Measurements from ENCODE around the gene SUGP1.

SUGP1 gene

GRCh38 chr19:19232261-19232721 lies 88.0 kb downstream of the SUGP1 start:
- H2BK12ac ChIP-seq (ENCODE audit: low read length), result no peak overlapping the region
- H3K23ac ChIP-seq (ENCODE audit: low read length), result no peak overlapping the region
- no peak overlapping the region for H2AK5ac ChIP-seq (ENCODE audit: low read length)
- no peaks in the 10 kb centered on the region for H3K79me1 ChIP-seq (ENCODE audit: low read length)
- H4K12ac ChIP-seq (ENCODE audit: low read depth, low read length), result no peak overlapping the region
- H3K4me1 ChIP-seq (ENCODE audit: control insufficient read depth in 1 of 2, insufficient read depth in 2 of 2, low read length in 2 of 2), result no peaks in the 10 kb centered on the region
- no peak overlapping the region for H3K4me3 ChIP-seq (ENCODE audit: low read depth, low read length)
- no peak overlapping the region for H3K4ac ChIP-seq (ENCODE audit: low read depth, low read length)
- no peak overlapping the region for H2BK120ac ChIP-seq (ENCODE audit: insufficient read depth, low read length, poor library complexity)
- no peaks in the 10 kb centered on the region for H3K36me3 ChIP-seq (ENCODE audit: control insufficient read depth in 1 of 2, insufficient read depth in 2 of 2, low read length in 2 of 2)
- no peak overlapping the region for H3K14ac ChIP-seq (ENCODE audit: low read length)
- no peak overlapping the region for H3K18ac ChIP-seq (ENCODE audit: low read length)
- no peak overlapping the region for H2AFZ ChIP-seq (ENCODE audit: insufficient read depth, low read length, poor library complexity)
- H3K27me3 ChIP-seq (ENCODE audit: insufficient read depth, low read length), result no peaks in the 10 kb centered on the region
- H3K27ac ChIP-seq (ENCODE audit: low read depth, low read length), result no peak overlapping the region
- no peaks in the 10 kb centered on the region for H3K79me2 ChIP-seq (ENCODE audit: control insufficient read depth, insufficient read depth, low read length, poor library complexity)
- no peak overlapping the region for H4K8ac ChIP-seq (ENCODE audit: low read depth, low read length)
- WGBS (ENCODE audit: extremely low coverage, insufficient coverage, insufficient read length), result no CpG with 5 or more reads among the region's 19 CpGs
- H4K91ac ChIP-seq (ENCODE audit: low read depth, low read length), result no peak overlapping the region
- H3K4me2 ChIP-seq (ENCODE audit: low read length), result no peak overlapping the region
- no peak overlapping the region for H2BK5ac ChIP-seq (ENCODE audit: low read depth, low read length, poor library complexity)
- H3K9me3 ChIP-seq (ENCODE audit: insufficient read depth, low read depth, low read length), result peaks cover 15% of the 10 kb centered on the region
- H3K9ac ChIP-seq (ENCODE audit: low read length), result no peak overlapping the region
- no peak for DNase-seq

DNA sequence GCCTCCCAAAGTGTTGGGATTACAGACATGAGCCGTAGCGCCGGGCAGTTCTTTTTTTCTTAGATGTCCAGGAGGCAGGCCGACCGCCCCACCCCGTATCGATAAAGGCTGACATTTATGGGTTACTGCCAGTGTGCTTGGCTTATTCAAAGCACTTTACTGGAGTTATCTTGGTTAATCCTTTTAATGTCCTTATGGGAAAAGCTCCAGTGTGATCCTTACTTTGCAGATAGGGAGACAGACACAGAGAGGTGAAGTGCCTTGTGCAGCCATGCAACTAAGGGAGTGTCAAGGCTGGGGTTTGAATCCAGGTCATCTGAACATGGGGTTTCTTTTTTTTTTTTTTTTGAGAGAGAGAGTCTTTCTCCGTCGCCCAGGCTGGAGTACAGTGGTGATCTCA lies 89.3 kb downstream of the SUGP1 start:
- Histone ChIP-seq H3K4me1 (ENCODE audit: control insufficient read depth in 1 of 2, insufficient read depth in 2 of 2, low read length in 2 of 2) (no peaks in the 10 kb centered on the region), H4K91ac (ENCODE audit: low read depth, low read length) (no peak overlapping the region), H2AK5ac (ENCODE audit: low read length) (no peak overlapping the region), H2BK120ac (ENCODE audit: insufficient read depth, low read length, poor library complexity) (no peak overlapping the region), H3K9ac (ENCODE audit: low read length) (no peak overlapping the region), H3K36me3 (ENCODE audit: control insufficient read depth in 1 of 2, insufficient read depth in 2 of 2, low read length in 2 of 2) (no peaks in the 10 kb centered on the region), H3K9me3 (ENCODE audit: insufficient read depth, low read depth, low read length) (peaks cover 18% of the 10 kb centered on the region), H3K23ac (ENCODE audit: low read length) (no peak overlapping the region), H4K8ac (ENCODE audit: low read depth, low read length) (no peak overlapping the region), H3K14ac (ENCODE audit: low read length) (no peak overlapping the region), H2BK5ac (ENCODE audit: low read depth, low read length, poor library complexity) (no peak overlapping the region), H3K27ac (ENCODE audit: low read depth, low read length) (no peak overlapping the region), H3K4ac (ENCODE audit: low read depth, low read length) (no peak overlapping the region), H2AFZ (ENCODE audit: insufficient read depth, low read length, poor library complexity) (no peak overlapping the region), H3K18ac (ENCODE audit: low read length) (no peak overlapping the region), H3K79me1 (ENCODE audit: low read length) (no peaks in the 10 kb centered on the region), H4K12ac (ENCODE audit: low read depth, low read length) (no peak overlapping the region), H3K4me3 (ENCODE audit: low read depth, low read length) (no peak overlapping the region), H3K79me2 (ENCODE audit: control insufficient read depth, insufficient read depth, low read length, poor library complexity) (no peaks in the 10 kb centered on the region), H2BK12ac (ENCODE audit: low read length) (no peak overlapping the region), H3K4me2 (ENCODE audit: low read length) (no peak overlapping the region), H3K27me3 (ENCODE audit: insufficient read depth, low read length) (no peaks in the 10 kb centered on the region)
- DNase-seq, result no peak
- no CpG with 5 or more reads among the region's 9 CpGs for WGBS (ENCODE audit: extremely low coverage, insufficient coverage, insufficient read length)

GRCh38 chr19:19229701-19230100 lies 90.6 kb downstream of the SUGP1 start:
- Histone ChIP-seq H3K4ac (ENCODE audit: low read depth, low read length) (no peak overlapping the region), H3K14ac (ENCODE audit: low read length) (no peak overlapping the region), H3K9ac (ENCODE audit: low read length) (no peak overlapping the region), H2AK5ac (ENCODE audit: low read length) (no peak overlapping the region), H3K27me3 (ENCODE audit: insufficient read depth, low read length) (peaks cover under 1% of the 10 kb centered on the region), H3K27ac (ENCODE audit: low read depth, low read length) (no peak overlapping the region), H4K8ac (ENCODE audit: low read depth, low read length) (no peak overlapping the region), H3K79me1 (ENCODE audit: low read length) (no peaks in the 10 kb centered on the region), H3K36me3 (ENCODE audit: control insufficient read depth in 1 of 2, insufficient read depth in 2 of 2, low read length in 2 of 2) (no peaks in the 10 kb centered on the region), H2BK5ac (ENCODE audit: low read depth, low read length, poor library complexity) (no peak overlapping the region), H3K9me3 (ENCODE audit: insufficient read depth, low read depth, low read length) (peaks cover 10% of the 10 kb centered on the region), H3K4me2 (ENCODE audit: low read length) (no peak overlapping the region), H3K23ac (ENCODE audit: low read length) (no peak overlapping the region), H3K79me2 (ENCODE audit: control insufficient read depth, insufficient read depth, low read length, poor library complexity) (no peaks in the 10 kb centered on the region), H3K4me1 (ENCODE audit: control insufficient read depth in 1 of 2, insufficient read depth in 2 of 2, low read length in 2 of 2) (peaks cover 3 to 4% of the 10 kb centered on the region in 2 experiments), H3K4me3 (ENCODE audit: low read depth, low read length) (no peak overlapping the region), H2BK12ac (ENCODE audit: low read length) (no peak overlapping the region), H4K12ac (ENCODE audit: low read depth, low read length) (no peak overlapping the region), H2BK120ac (ENCODE audit: insufficient read depth, low read length, poor library complexity) (no peak overlapping the region), H4K91ac (ENCODE audit: low read depth, low read length) (no peak overlapping the region), H3K18ac (ENCODE audit: low read length) (no peak overlapping the region), H2AFZ (ENCODE audit: insufficient read depth, low read length, poor library complexity) (no peak overlapping the region)
- no CpG with 5 or more reads among the region's 3 CpGs for WGBS (ENCODE audit: extremely low coverage, insufficient coverage, insufficient read length)
- no peak for DNase-seq

- H4K8ac ChIP-seq (ENCODE audit: low read depth, low read length), result no peak overlapping the region
- H3K36me3 ChIP-seq (ENCODE audit: control insufficient read depth in 1 of 2, insufficient read depth in 2 of 2, low read length in 2 of 2), result no peaks in the 10 kb centered on the region
- H2AFZ ChIP-seq (ENCODE audit: insufficient read depth, low read length, poor library complexity), result no peak overlapping the region
- H3K27ac ChIP-seq (ENCODE audit: low read depth, low read length), result no peak overlapping the region
- no peak overlapping the region for H3K4ac ChIP-seq (ENCODE audit: low read depth, low read length)
- H4K12ac ChIP-seq (ENCODE audit: low read depth, low read length), result no peak overlapping the region
- H3K9ac ChIP-seq (ENCODE audit: low read length), result no peak overlapping the region
- no peak overlapping the region for H4K91ac ChIP-seq (ENCODE audit: low read depth, low read length)
- H3K4me3 ChIP-seq (ENCODE audit: low read depth, low read length), result no peak overlapping the region
- H3K4me1 ChIP-seq (ENCODE audit: control insufficient read depth in 1 of 2, insufficient read depth in 2 of 2, low read length in 2 of 2), result peaks cover 4% of the 10 kb centered on the region in 2 experiments
- no peak for DNase-seq
- no peak overlapping the region for H3K4me2 ChIP-seq (ENCODE audit: low read length)
- H3K79me1 ChIP-seq (ENCODE audit: low read length), result no peaks in the 10 kb centered on the region
- peaks cover 8% of the 10 kb centered on the region for H3K9me3 ChIP-seq (ENCODE audit: insufficient read depth, low read depth, low read length)
- no peak overlapping the region for H3K14ac ChIP-seq (ENCODE audit: low read length)
- no peak overlapping the region for H2AK5ac ChIP-seq (ENCODE audit: low read length)
- no peak overlapping the region for H2BK5ac ChIP-seq (ENCODE audit: low read depth, low read length, poor library complexity)
- H3K79me2 ChIP-seq (ENCODE audit: control insufficient read depth, insufficient read depth, low read length, poor library complexity), result no peaks in the 10 kb centered on the region
- no CpG with 5 or more reads among the region's 4 CpGs for WGBS (ENCODE audit: extremely low coverage, insufficient coverage, insufficient read length)
- H2BK120ac ChIP-seq (ENCODE audit: insufficient read depth, low read length, poor library complexity), result no peak overlapping the region
- H2BK12ac ChIP-seq (ENCODE audit: low read length), result no peak overlapping the region
- H3K23ac ChIP-seq (ENCODE audit: low read length), result no peak overlapping the region
- H3K27me3 ChIP-seq (ENCODE audit: insufficient read depth, low read length), result peaks cover 10% of the 10 kb centered on the region
- no peak overlapping the region for H3K18ac ChIP-seq (ENCODE audit: low read length)
Observed at GRCh38 chr19:19227217-19227616, 93.1 kb downstream of the SUGP1 start.

All from trophoblast cell (in vitro differentiated cells and primary cell).